Endothelial cell (in vitro differentiated cells): Measurements from ENCODE around the gene RAD51D. TPM values are rescaled to one million over a fixed set of nuclear protein-coding genes. Genes with fewer than 3 reads are reported as not detected.
A peak's percentile ranks its signal among the peaks of the same experiment; 100 is the strongest.

ENCODE experiments used
- DNase-seq: peaks from one replicate; pipeline ENCODE4 v3.0.0; 2021; ENCODE audit warnings: low spot score
- H3K27ac Mint-ChIP-seq: one replicate; pipeline ENCODE4 v1.8.0; 2021; ENCODE audit warnings: mixed read lengths, inconsistent platforms; ENCODE audit not compliant: unreplicated experiment
- H3K27me3 Mint-ChIP-seq: one replicate; pipeline ENCODE4 v1.8.0; 2021; ENCODE audit warnings: mild to moderate bottlenecking, moderate library complexity, mixed read lengths, inconsistent platforms; ENCODE audit not compliant: unreplicated experiment
- H3K36me3 Mint-ChIP-seq: one replicate; pipeline ENCODE4 v1.8.0; 2021; ENCODE audit warnings: mild to moderate bottlenecking, low read depth, mixed read lengths, inconsistent platforms; ENCODE audit not compliant: unreplicated experiment
- H3K4me1 Mint-ChIP-seq: one replicate; pipeline ENCODE4 v1.8.0; 2021; ENCODE audit warnings: mild to moderate bottlenecking, mixed read lengths, inconsistent platforms; ENCODE audit not compliant: unreplicated experiment
- H3K4me3 Mint-ChIP-seq: one replicate; pipeline ENCODE4 v1.8.0; 2021; ENCODE audit warnings: mild to moderate bottlenecking, mixed read lengths, inconsistent platforms; ENCODE audit not compliant: unreplicated experiment
- H3K9me3 Mint-ChIP-seq: one replicate; pipeline ENCODE4 v1.8.0; 2021; ENCODE audit warnings: mixed read lengths, inconsistent platforms; ENCODE audit not compliant: unreplicated experiment
- total RNA-seq: library from RNA; stranded (reverse); fragmentation: NEBNext Ultra II Directional; extraction: Animal tissue kit (Norgen Biotek cat#: 25700); gene quantifications from one replicate; pipeline ENCODE4 v1.2.1, GENCODE V29; 2021; ENCODE audit not compliant: unreplicated experiment
- TF ChIP-seq, protein P1 (sequence below): fragments of 200-600 bp; sonication (generic); IDR thresholded peaks from one replicate; pipeline ENCODE4 v1.5.0; 2021; ENCODE audit warnings: antibody characterized with exemption; ENCODE audit not compliant: unreplicated experiment

The RAD51D gene
- total RNA-seq, 1 donor from 2014 or later, result 16.3 TPM

- no peak for DNase-seq
- TF ChIP-seq, protein P1, sequence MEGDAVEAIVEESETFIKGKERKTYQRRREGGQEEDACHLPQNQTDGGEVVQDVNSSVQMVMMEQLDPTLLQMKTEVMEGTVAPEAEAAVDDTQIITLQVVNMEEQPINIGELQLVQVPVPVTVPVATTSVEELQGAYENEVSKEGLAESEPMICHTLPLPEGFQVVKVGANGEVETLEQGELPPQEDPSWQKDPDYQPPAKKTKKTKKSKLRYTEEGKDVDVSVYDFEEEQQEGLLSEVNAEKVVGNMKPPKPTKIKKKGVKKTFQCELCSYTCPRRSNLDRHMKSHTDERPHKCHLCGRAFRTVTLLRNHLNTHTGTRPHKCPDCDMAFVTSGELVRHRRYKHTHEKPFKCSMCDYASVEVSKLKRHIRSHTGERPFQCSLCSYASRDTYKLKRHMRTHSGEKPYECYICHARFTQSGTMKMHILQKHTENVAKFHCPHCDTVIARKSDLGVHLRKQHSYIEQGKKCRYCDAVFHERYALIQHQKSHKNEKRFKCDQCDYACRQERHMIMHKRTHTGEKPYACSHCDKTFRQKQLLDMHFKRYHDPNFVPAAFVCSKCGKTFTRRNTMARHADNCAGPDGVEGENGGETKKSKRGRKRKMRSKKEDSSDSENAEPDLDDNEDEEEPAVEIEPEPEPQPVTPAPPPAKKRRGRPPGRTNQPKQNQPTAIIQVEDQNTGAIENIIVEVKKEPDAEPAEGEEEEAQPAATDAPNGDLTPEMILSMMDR, result no peak
- Mint-ChIP-seq H3K27ac (peak overlapping the region; percentile 1), H3K4me3 (no peak overlapping the region), H3K27me3 (peaks cover 3% of the 10 kb centered on the region), H3K4me1 (peaks cover 10% of the 10 kb centered on the region), H3K36me3 (no peaks in the 10 kb centered on the region), H3K9me3 (no peaks in the 10 kb centered on the region)
Observed at GRCh38 chr17:35062308-35062707, 57.4 kb downstream of the RAD51D start.

GRCh38 chr17:35057332-35057915 lies 62.2 kb downstream of the RAD51D start:
- TF ChIP-seq, protein P1, result no peak
- Mint-ChIP-seq H3K36me3 (no peaks in the 10 kb centered on the region), H3K4me1 (peaks cover 5% of the 10 kb centered on the region), H3K27ac (no peak overlapping the region), H3K4me3 (no peak overlapping the region), H3K27me3 (peaks cover 3% of the 10 kb centered on the region), H3K9me3 (no peaks in the 10 kb centered on the region)
- no peak for DNase-seq

DNA sequence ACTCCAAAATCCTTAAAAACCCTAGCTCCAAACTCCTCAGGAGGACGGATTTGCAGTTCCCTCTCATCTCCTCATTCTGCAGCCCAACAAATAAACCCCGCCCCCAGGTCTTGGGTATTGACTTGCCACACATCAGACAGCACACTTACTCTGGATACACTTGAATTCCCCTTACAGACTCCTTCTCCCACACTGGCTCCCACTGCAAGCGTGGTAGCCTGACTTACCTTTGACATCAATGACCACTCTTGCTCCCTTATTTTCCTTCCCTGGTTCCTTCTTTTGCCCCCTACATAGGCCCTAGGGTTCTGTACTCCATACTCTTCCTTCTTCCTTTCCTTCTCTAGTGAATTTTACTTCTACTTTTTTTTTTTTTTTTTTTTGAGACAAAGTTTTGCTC lies 63.6 kb downstream of the RAD51D start:
- TF ChIP-seq, protein P1, result no peak
- Mint-ChIP-seq H3K27ac (no peak overlapping the region), H3K36me3 (no peaks in the 10 kb centered on the region), H3K27me3 (peaks cover 1% of the 10 kb centered on the region), H3K4me3 (no peak overlapping the region), H3K4me1 (peaks cover 19% of the 10 kb centered on the region), H3K9me3 (no peaks in the 10 kb centered on the region)
- no peak for DNase-seq

- peaks cover 19% of the 10 kb centered on the region for H3K4me1 Mint-ChIP-seq
- no peak for DNase-seq
- H3K36me3 Mint-ChIP-seq, result no peaks in the 10 kb centered on the region
Observed at GRCh38 chr17:35053204-35053603, 66.5 kb downstream of the RAD51D start.

DNA sequence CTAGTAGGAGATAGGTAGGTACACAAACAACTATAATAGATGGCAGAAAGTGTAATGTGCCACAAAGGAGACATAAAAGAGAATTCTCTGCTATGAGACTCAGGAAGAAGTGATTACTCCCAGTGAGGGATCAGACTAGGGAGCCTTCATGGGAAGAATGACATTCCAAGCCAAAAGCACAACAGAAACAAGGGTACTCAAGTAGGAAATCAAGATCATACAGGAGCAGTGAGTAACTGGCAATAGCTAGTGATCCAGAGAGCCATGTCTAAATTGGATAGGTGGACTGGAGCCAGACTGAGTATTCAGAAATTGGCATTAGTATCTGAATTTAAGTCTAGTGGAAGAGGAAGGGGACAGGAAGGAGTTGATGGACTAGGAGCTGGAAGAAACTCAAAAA lies 66.9 kb downstream of the RAD51D start:
- H3K9me3 Mint-ChIP-seq, result no peaks in the 10 kb centered on the region
- H3K4me1 Mint-ChIP-seq, result peaks cover 19% of the 10 kb centered on the region
- H3K27ac Mint-ChIP-seq, result no peak overlapping the region
- TF ChIP-seq, protein P1, result no peak
- DNase-seq, result no peak
- H3K4me3 Mint-ChIP-seq, result no peak overlapping the region
- H3K36me3 Mint-ChIP-seq, result no peaks in the 10 kb centered on the region
- no peaks in the 10 kb centered on the region for H3K27me3 Mint-ChIP-seq

More at GRCh38 chr17:35053204-35053603, 66.5 kb downstream of the RAD51D start:
- Mint-ChIP-seq H3K27me3 (no peaks in the 10 kb centered on the region), H3K27ac (no peak overlapping the region), H3K4me3 (no peak overlapping the region), H3K9me3 (no peaks in the 10 kb centered on the region)
- TF ChIP-seq, protein P1, result no peak
